Ascending aorta (tissue), 2 donors: Measurements from ENCODE around the gene FBXW4. TPM values are rescaled to one million over a fixed set of nuclear protein-coding genes. Genes with fewer than 3 reads are reported as not detected.

Experiments used
- DNase-seq, 2 donors: peaks; one replicate each; pipeline ENCODE4 v3.0.0-alpha.2; 2019; ENCODE audit warnings: low spot score in 2 of 2
- H3K27ac ChIP-seq, 2 donors: fragments of 200-600 bp; sonication (generic); one replicate each; pipeline ENCODE4 v1.5.1; 2016 to 2017; ENCODE audit warnings: mild to moderate bottlenecking in 1 of 2
- H3K27me3 ChIP-seq: fragments of 200-600 bp; sonication (generic); one replicate; pipeline ENCODE4 v1.5.1; 2017
- H3K36me3 ChIP-seq, 2 donors: fragments of 200-600 bp; sonication (generic); one replicate each; pipeline ENCODE4 v1.5.1; 2016
- H3K4me1 ChIP-seq, 2 donors: fragments of 200-600 bp; sonication (generic); one replicate each; pipeline ENCODE4 v1.5.1; 2016 to 2017; ENCODE audit warnings: mild to moderate bottlenecking in 1 of 2
- H3K4me3 ChIP-seq, 2 donors: fragments of 200-600 bp; sonication (generic); one replicate each; pipeline ENCODE4 v1.5.1; 2016 to 2017; ENCODE audit warnings: mild to moderate bottlenecking in 1 of 2
- H3K9me3 ChIP-seq, 2 donors: fragments of 200-600 bp; sonication (generic); one replicate each; pipeline ENCODE4 v1.5.1; 2016
- CTCF ChIP-seq, 3 experiments: fragments of 200-600 bp in 2 of 3; fragments of 450-650 bp in 1 of 3; sonication (generic) in 2 of 3; IDR thresholded peaks; one replicate each; pipeline ENCODE4 v1.5.1; 2016 to 2019; ENCODE audit warnings: antibody characterized with exemption in 3 of 3, mild to moderate bottlenecking in 1 of 3, moderate library complexity in 1 of 3
- intact Hi-C: fragments of 100-400 bp; cut with DNase I; formaldehyde crosslinking; loops from one replicate; pipeline ENCODE4 v1.15.1; 2023
- total RNA-seq: library from RNA; depleted of rRNA; stranded (reverse); fragments of >200 nt; gene quantifications from one replicate; pipeline ENCODE4 v1.1.0, GENCODE V29; 2016

FBXW4 gene
- total RNA-seq, 1 donor from 2014 or later = 21.3 TPM

GRCh38 chr10:101578192-101578591 is 116.8 kb downstream of the FBXW4 start:
- intact Hi-C loops = no loop called here
- H3K4me1 ChIP-seq = no peaks in the 10 kb centered on the region
- no peak overlapping the region for H3K27ac ChIP-seq
- TF ChIP-seq CTCF (IDR thresholded peaks at IDR 0.05) = no peak
- no peak overlapping the region for H3K4me3 ChIP-seq
- peaks cover 29 to 68% of the 10 kb centered on the region in 2 donors for H3K36me3 ChIP-seq
- DNase-seq = no peak
- H3K9me3 ChIP-seq = no peaks in the 10 kb centered on the region
- H3K27me3 ChIP-seq = no peaks in the 10 kb centered on the region

DNA sequence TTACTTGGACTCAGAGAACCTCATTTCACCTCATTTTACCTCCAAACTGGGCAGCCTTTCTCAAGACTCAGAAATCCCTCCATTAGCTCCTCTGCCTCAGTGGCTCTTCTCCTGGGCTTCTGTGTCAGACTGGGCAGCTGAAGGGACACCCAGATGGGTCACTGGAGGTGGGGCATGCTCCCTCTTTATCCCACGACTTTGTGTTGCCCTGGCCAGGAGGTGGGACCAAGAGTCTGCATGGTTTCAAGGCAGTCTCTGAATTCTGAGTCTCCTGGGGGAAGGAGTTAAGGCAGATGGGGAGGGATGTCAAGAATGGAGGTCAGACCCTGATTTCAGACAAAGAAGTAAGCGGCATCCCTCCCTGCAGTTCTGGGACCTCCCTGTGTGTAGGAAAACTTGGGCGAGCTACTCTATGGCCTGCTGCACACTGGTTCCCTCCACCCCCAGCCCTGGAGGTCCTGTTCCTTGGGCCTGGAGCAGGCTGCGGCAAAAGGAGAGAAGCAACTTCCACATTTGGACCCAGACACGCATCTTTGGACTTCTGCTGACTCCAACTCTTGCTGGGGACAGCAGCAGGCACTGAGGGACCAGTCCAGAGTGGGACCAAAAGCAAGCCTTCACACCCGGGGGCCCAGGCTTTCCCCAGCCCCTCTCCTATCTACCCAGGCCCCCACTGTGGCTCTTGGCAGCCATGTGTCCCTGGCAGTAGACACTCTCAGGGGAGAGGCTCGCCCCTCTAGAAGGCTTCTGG is 117.7 kb downstream of the FBXW4 start:
- no peaks in the 10 kb centered on the region for H3K4me1 ChIP-seq
- no peaks in the 10 kb centered on the region for H3K27me3 ChIP-seq
- intact Hi-C loops = no loop called here
- no peak for TF ChIP-seq CTCF (IDR thresholded peaks at IDR 0.05)
- peaks cover 29 to 64% of the 10 kb centered on the region in 2 donors for H3K36me3 ChIP-seq
- H3K27ac ChIP-seq = no peak overlapping the region
- no peak overlapping the region for H3K4me3 ChIP-seq
- H3K9me3 ChIP-seq = peaks cover 0 to 7% of the 10 kb centered on the region in 2 donors
- DNase-seq = no peak

- Histone ChIP-seq H3K27ac (no peak overlapping the region), H3K4me3 (no peak overlapping the region), H3K27me3 (no peaks in the 10 kb centered on the region), H3K4me1 (no peaks in the 10 kb centered on the region), H3K9me3 (peaks cover 0 to 7% of the 10 kb centered on the region in 2 donors), H3K36me3 (peaks cover 23 to 55% of the 10 kb centered on the region in 2 donors)
- intact Hi-C loops = no loop called here
- DNase-seq = no peak
- no peak for TF ChIP-seq CTCF (IDR thresholded peaks at IDR 0.05)
Measured at GRCh38 chr10:101576211-101576863, 118.6 kb downstream of the FBXW4 start.

DNA sequence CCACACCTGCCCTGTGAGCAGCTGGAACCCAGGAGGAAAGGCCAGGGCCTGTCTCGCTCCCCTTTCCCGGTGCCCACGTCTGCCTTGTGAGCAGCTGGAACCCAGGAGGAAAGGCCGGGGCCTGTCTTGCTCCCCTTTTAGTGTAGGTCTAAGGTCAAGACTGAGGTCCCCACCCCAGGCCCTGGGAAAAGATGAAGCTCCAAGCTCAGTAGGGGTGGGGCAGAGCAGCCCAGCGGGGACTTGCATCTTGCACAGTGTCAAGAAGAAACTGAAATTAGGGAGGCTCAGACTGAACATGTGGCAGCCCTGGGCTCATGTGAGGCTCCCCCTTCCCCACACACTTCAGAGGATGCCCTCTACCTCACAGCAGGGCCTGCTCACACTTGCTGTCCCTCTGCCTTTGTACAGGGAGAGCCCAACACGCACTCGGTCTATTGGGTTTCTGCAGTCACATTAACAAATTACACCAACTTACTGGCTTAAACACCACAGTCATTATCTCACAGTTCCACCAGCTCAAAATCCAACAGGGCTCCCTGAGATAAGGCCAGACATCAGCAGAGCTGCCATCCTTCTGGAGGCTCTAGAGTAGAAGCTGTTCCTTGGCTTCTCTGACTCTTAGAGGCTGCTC is 119.3 kb downstream of the FBXW4 start:
- Histone ChIP-seq H3K4me3 (no peak overlapping the region), H3K27me3 (no peaks in the 10 kb centered on the region), H3K36me3 (peaks cover 23 to 48% of the 10 kb centered on the region in 2 donors), H3K27ac (no peak overlapping the region), H3K4me1 (no peaks in the 10 kb centered on the region), H3K9me3 (peaks cover 0 to 7% of the 10 kb centered on the region in 2 donors)
- no peak for TF ChIP-seq CTCF (IDR thresholded peaks at IDR 0.05)
- DNase-seq = no peak
- intact Hi-C loops = no loop called here

GRCh38 chr10:101575091-101575490 is 119.9 kb downstream of the FBXW4 start:
- Histone ChIP-seq H3K4me3 (no peak overlapping the region), H3K36me3 (peaks cover 18 to 42% of the 10 kb centered on the region in 2 donors), H3K27ac (no peak overlapping the region), H3K9me3 (peaks cover 0 to 7% of the 10 kb centered on the region in 2 donors), H3K4me1 (peaks cover 0 to 4% of the 10 kb centered on the region in 2 donors), H3K27me3 (no peaks in the 10 kb centered on the region)
- DNase-seq = no peak
- TF ChIP-seq CTCF (IDR thresholded peaks at IDR 0.05) = no peak
- intact Hi-C loops = no loop called here
